ENCODE results near the gene SH2D1B.

The SH2D1B gene

GRCh38 chr1:162444903-162445302 lies 33.0 kb upstream of the SH2D1B start:
- TF ChIP-seq NFIC (IDR thresholded peaks at IDR 0.05) (no peak), TAF1 (IDR thresholded peaks at IDR 0.05; ENCODE audit: low read depth) (no peak), MAX (IDR thresholded peaks at IDR 0.05) (no peak), FOXM1 (IDR thresholded peaks at IDR 0.05; ENCODE audit: borderline replicate concordance, low read depth) (no peak), EP300 (IDR thresholded peaks at IDR 0.05; ENCODE audit: borderline replicate concordance) (no peak), REST (IDR thresholded peaks at IDR 0.05; ENCODE audit: low read depth) (no peak), RAD21 (IDR thresholded peaks at IDR 0.05; ENCODE audit: low read depth) (no peak), TCF12 (IDR thresholded peaks at IDR 0.05; ENCODE audit: low read depth) (no peak), ZBTB7A (IDR thresholded peaks at IDR 0.05; ENCODE audit: low read depth) (no peak), CREB1 (IDR thresholded peaks at IDR 0.05; ENCODE audit: low read depth) (no peak), CEBPB (IDR thresholded peaks at IDR 0.05) (no peak), USF1 (IDR thresholded peaks at IDR 0.05) (no peak), EGR1 (IDR thresholded peaks at IDR 0.05) (no peak), YY1 (IDR thresholded peaks at IDR 0.05; ENCODE audit: low read depth) (no peak)

- TF ChIP-seq EGR1 (IDR thresholded peaks at IDR 0.05): no peak
- no peak for TF ChIP-seq CEBPB (IDR thresholded peaks at IDR 0.05)
- no peak for TF ChIP-seq TAF1 (IDR thresholded peaks at IDR 0.05; ENCODE audit: low read depth)
- TF ChIP-seq YY1 (IDR thresholded peaks at IDR 0.05; ENCODE audit: low read depth): no peak
- TF ChIP-seq REST (IDR thresholded peaks at IDR 0.05; ENCODE audit: low read depth): no peak
- no peak for TF ChIP-seq FOXM1 (IDR thresholded peaks at IDR 0.05; ENCODE audit: borderline replicate concordance, low read depth)
- TF ChIP-seq MAX (IDR thresholded peaks at IDR 0.05): no peak
- TF ChIP-seq EP300 (IDR thresholded peaks at IDR 0.05; ENCODE audit: borderline replicate concordance): no peak
- TF ChIP-seq TEAD4 (IDR thresholded peaks at IDR 0.05): no peak
- no peak for TF ChIP-seq TCF12 (IDR thresholded peaks at IDR 0.05; ENCODE audit: low read depth)
These were observed 18.6 kb upstream of the SH2D1B start for GRCh38 chr1:162430583-162430982.

GRCh38 chr1:162422662-162423375 lies 10.9 kb upstream of the SH2D1B start:
- TF ChIP-seq REST (IDR thresholded peaks at IDR 0.05; ENCODE audit: low read depth) (no peak), CREB1 (IDR thresholded peaks at IDR 0.05; ENCODE audit: low read depth) (no peak), ZBTB7A (IDR thresholded peaks at IDR 0.05; ENCODE audit: low read depth) (no peak), YY1 (IDR thresholded peaks at IDR 0.05; ENCODE audit: low read depth) (no peak), FOXM1 (IDR thresholded peaks at IDR 0.05; ENCODE audit: borderline replicate concordance, low read depth) (no peak), RAD21 (IDR thresholded peaks at IDR 0.05; ENCODE audit: low read depth) (no peak), USF1 (IDR thresholded peaks at IDR 0.05) (no peak), EP300 (IDR thresholded peaks at IDR 0.05; ENCODE audit: borderline replicate concordance) (no peak), TAF1 (IDR thresholded peaks at IDR 0.05; ENCODE audit: low read depth) (no peak), CEBPB (IDR thresholded peaks at IDR 0.05) (no peak), MAX (IDR thresholded peaks at IDR 0.05) (no peak), NFIC (IDR thresholded peaks at IDR 0.05) (no peak), TEAD4 (IDR thresholded peaks at IDR 0.05) (no peak), EGR1 (IDR thresholded peaks at IDR 0.05) (no peak)
